HL-60 (cell line): ENCODE measurements around the gene DLG5.

Experiments
- DNase-seq, 2 experiments: peaks; one replicate each; pipeline ENCODE4 v3.0.0-alpha.2; 2010 to 2020; ENCODE audit warnings: low read depth in 1 of 2, low spot score in 1 of 2
- H3K27ac ChIP-seq: fragments of 250-450 bp; sonication (Bioruptor Pico); replicated peaks from 2 replicates; pipeline ENCODE4 v1.5.1; 2020; ENCODE audit warnings: mild to moderate bottlenecking, moderate library complexity
- H3K27me3 ChIP-seq: fragments of 250-450 bp; sonication (Bioruptor Pico); 2 replicates; pipeline ENCODE4 v1.5.1; 2021; ENCODE audit warnings: mild to moderate bottlenecking, moderate library complexity; ENCODE audit not compliant: insufficient read depth, poor library complexity, severe bottlenecking
- H3K4me3 ChIP-seq: replicated peaks from 2 replicates; pipeline ENCODE4 v1.5.1; 2011; ENCODE audit warnings: mild to moderate bottlenecking, control low read depth, low read length; ENCODE audit not compliant: insufficient read depth
- GABPA ChIP-seq: IDR thresholded peaks from 2 replicates; pipeline ENCODE4 v1.6.1; 2012; ENCODE audit warnings: low read depth
- POLR2AphosphoS5 ChIP-seq: IDR thresholded peaks from 2 replicates; pipeline ENCODE4 v1.6.1; 2012; ENCODE audit warnings: low read depth
- SPI1 ChIP-seq: IDR thresholded peaks from 2 replicates; pipeline ENCODE4 v1.6.1; 2012; ENCODE audit warnings: low read depth, mild to moderate bottlenecking, borderline replicate concordance
- TF ChIP-seq, protein P1 (sequence below): IDR thresholded peaks from 2 replicates; pipeline ENCODE4 v1.6.1; 2012; ENCODE audit warnings: low read depth; ENCODE audit not compliant: insufficient replicate concordance
- TF ChIP-seq, protein P2 (sequence below): IDR thresholded peaks from one replicate; pipeline ENCODE4 v1.5.1; 2011; ENCODE audit warnings: low read length, control low read depth, inconsistent platforms; ENCODE audit not compliant: insufficient read depth

DLG5 gene

DNA sequence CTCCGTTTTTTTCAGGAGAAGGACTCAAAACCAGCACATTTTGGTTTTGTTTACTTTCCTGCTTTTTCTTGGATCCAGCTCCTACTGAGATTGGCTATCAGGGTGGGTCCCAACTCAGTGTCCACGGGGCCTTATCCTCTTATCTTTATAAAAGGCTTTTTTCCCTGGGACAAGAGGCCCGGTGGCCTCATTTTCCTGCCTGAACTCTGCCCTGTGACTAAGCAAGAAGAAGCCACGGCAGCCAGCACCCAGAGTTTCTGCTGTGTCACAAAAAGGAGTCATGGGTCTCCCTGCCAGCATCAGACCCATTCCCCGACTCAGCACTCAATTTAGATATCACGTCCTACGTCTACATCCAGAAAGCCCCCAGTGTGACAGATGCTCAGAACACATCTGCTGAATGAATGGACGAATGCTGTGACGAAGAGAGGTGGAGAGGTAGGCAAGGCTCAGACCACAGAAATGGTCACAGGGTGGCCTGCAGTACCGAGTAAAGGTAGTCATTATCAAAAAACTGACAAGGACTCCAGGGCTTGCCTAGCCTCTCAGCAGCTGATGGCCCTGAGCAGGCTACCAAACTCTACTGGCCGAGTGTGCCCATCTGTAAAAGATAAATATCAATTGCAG is 16.7 kb downstream of the DLG5 start:
- Histone ChIP-seq H3K27ac (no peak overlapping the region), H3K27me3 (peaks cover 2% of the 10 kb centered on the region), H3K4me3 (no peak overlapping the region)
- DNase-seq = no peak
- TF ChIP-seq GABPA (no peak), SPI1 (no peak)
- TF ChIP-seq, protein P1, sequence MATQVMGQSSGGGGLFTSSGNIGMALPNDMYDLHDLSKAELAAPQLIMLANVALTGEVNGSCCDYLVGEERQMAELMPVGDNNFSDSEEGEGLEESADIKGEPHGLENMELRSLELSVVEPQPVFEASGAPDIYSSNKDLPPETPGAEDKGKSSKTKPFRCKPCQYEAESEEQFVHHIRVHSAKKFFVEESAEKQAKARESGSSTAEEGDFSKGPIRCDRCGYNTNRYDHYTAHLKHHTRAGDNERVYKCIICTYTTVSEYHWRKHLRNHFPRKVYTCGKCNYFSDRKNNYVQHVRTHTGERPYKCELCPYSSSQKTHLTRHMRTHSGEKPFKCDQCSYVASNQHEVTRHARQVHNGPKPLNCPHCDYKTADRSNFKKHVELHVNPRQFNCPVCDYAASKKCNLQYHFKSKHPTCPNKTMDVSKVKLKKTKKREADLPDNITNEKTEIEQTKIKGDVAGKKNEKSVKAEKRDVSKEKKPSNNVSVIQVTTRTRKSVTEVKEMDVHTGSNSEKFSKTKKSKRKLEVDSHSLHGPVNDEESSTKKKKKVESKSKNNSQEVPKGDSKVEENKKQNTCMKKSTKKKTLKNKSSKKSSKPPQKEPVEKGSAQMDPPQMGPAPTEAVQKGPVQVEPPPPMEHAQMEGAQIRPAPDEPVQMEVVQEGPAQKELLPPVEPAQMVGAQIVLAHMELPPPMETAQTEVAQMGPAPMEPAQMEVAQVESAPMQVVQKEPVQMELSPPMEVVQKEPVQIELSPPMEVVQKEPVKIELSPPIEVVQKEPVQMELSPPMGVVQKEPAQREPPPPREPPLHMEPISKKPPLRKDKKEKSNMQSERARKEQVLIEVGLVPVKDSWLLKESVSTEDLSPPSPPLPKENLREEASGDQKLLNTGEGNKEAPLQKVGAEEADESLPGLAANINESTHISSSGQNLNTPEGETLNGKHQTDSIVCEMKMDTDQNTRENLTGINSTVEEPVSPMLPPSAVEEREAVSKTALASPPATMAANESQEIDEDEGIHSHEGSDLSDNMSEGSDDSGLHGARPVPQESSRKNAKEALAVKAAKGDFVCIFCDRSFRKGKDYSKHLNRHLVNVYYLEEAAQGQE = no peak
- TF ChIP-seq, protein P2, sequence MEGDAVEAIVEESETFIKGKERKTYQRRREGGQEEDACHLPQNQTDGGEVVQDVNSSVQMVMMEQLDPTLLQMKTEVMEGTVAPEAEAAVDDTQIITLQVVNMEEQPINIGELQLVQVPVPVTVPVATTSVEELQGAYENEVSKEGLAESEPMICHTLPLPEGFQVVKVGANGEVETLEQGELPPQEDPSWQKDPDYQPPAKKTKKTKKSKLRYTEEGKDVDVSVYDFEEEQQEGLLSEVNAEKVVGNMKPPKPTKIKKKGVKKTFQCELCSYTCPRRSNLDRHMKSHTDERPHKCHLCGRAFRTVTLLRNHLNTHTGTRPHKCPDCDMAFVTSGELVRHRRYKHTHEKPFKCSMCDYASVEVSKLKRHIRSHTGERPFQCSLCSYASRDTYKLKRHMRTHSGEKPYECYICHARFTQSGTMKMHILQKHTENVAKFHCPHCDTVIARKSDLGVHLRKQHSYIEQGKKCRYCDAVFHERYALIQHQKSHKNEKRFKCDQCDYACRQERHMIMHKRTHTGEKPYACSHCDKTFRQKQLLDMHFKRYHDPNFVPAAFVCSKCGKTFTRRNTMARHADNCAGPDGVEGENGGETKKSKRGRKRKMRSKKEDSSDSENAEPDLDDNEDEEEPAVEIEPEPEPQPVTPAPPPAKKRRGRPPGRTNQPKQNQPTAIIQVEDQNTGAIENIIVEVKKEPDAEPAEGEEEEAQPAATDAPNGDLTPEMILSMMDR = no peak

DNA sequence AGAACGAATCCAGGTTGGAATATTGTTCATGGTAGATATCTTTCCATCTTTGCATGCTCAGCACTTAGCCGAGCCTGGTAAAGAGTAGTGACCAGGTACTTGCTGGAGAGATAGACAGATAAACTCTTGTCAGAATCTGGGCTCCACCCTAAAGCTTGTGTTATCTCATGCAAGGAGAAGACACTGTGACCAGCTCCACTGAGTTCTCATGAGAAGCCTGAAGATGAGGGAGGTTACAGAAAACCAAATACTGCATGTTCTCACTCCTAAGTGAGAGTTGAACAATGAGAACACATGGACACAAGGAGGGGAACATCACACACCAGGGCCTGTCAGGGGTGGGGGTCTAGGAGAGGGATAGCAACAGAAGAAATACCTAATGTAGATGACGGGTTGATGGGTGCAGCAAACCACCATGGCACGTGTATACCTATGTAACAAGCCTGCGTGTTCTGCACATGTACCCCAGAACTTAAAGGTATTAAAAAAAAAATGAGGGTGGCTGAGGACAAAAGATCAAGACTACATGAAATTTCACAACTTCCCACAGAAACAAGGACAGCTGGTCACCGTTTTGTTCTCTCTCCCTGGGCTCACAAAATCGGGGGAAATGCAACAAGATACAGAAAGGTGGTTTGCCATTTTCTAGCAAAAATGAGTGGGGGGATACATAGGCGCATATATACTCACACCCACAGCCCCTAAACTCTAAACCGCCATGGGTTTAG is 17.4 kb downstream of the DLG5 start:
- no peak overlapping the region for H3K4me3 ChIP-seq
- H3K27me3 ChIP-seq = peaks cover 2% of the 10 kb centered on the region
- DNase-seq = no peak
- TF ChIP-seq, protein P2 = no peak
- TF ChIP-seq, protein P1 = no peak
- TF ChIP-seq SPI1 (no peak), POLR2AphosphoS5 (no peak), GABPA (no peak)
- no peak overlapping the region for H3K27ac ChIP-seq

DNA sequence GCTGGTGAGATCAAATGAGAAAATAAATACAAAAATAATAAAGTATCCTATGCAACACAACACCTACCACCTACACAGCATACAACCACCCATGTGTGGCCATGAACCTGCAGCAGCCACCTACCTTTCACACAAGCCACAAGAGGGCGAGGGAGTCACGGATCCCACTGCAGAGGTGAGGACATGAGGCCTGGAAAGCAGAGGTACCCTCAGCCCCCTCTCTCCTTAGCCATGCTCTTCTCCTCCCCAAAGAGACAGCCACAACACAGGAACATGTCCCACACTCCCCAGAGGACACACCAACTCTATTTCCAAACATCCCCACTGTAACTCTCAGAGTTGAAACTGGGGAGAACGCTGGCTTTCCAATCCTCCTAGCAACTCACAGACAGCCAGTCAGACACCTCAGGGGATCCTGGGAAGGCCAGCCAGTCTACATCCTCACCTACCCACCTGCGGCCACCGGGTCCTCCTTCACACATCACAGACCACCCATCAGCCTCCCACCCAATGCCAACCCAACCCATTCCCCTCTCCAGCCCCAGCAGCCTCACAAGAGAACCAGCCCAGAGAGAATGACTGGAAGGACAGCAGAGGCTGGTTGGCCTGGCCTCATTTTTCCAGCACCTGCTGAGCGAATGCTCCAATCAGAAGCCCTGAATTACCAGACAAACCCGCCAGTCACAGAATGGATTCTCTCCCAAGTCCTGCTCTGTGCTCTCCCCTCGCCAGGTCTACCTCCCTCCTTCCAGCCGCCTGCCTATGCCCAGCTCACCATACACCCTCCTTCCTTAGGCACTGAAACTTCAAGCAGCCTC is 18.4 kb downstream of the DLG5 start:
- Histone ChIP-seq H3K4me3 (no peak overlapping the region), H3K27ac (no peak overlapping the region), H3K27me3 (peaks cover 2% of the 10 kb centered on the region)
- no peak for TF ChIP-seq SPI1
- TF ChIP-seq, protein P2 = no peak
- TF ChIP-seq, protein P1 = no peak
- TF ChIP-seq GABPA = no peak
- no peak for TF ChIP-seq POLR2AphosphoS5
- no peak for DNase-seq
